GM21423 (cell line): ENCODE results near the gene RASL11B.
"Not testable (repeated sequence)": the region's sequence is repeated elsewhere in the genome, so short reads cannot be mapped to it uniquely, and the experiment has no call there.

Experiments used
- ATAC-seq: cut with Tn5 transposase; IDR thresholded peaks from one replicate; pipeline ENCODE4 v1.9.1; 2021; ENCODE audit warnings: mild to moderate bottlenecking, moderate library complexity; ENCODE audit not compliant: unreplicated experiment

RASL11B gene

GRCh38 chr4:52861879-52862616, at the start of gene RASL11B:
Gene RASL11B, plus strand, starts transcription at chr4:52862317. Its CDS starts 191 bp downstream, at chr4:52862508.
- ATAC-seq, result peak; percentile 100

GRCh38 chr4:52813546-52813945, 48.6 kb upstream of the RASL11B start:
- ATAC-seq, result no peak

GRCh38 chr4:52822583-52822971, 39.5 kb upstream of the RASL11B start:
- no peak for ATAC-seq

- ATAC-seq, result no peak
These were observed 39.0 kb upstream of the RASL11B start for GRCh38 chr4:52822972-52823701.

- no peak for ATAC-seq
These were observed 38.4 kb upstream of the RASL11B start for GRCh38 chr4:52823702-52824092.

GRCh38 chr4:52824270-52824602, 37.9 kb upstream of the RASL11B start:
- ATAC-seq, result no peak

- no peak for ATAC-seq
These were observed 37.3 kb upstream of the RASL11B start for GRCh38 chr4:52824603-52825459.

- ATAC-seq, result no peak
These were observed 36.5 kb upstream of the RASL11B start for GRCh38 chr4:52825460-52826090.

GRCh38 chr4:52833941-52834525, 28.1 kb upstream of the RASL11B start:
- ATAC-seq, result no peak

- not testable (repeated sequence) for ATAC-seq
These were observed 27.3 kb upstream of the RASL11B start for GRCh38 chr4:52834641-52835456.

- no peak for ATAC-seq
These were observed 26.0 kb upstream of the RASL11B start for GRCh38 chr4:52836120-52836519.

- no peak for ATAC-seq
These were observed 25.4 kb upstream of the RASL11B start for GRCh38 chr4:52836678-52837077.

GRCh38 chr4:52837716-52838558, 24.2 kb upstream of the RASL11B start:
- no peak for ATAC-seq

GRCh38 chr4:52838729-52839586, 23.2 kb upstream of the RASL11B start:
- no peak for ATAC-seq

GRCh38 chr4:52840531-52841370, 21.4 kb upstream of the RASL11B start:
- no peak for ATAC-seq

- no peak for ATAC-seq
These were observed 20.2 kb upstream of the RASL11B start for GRCh38 chr4:52841682-52842456.
